ENCODE data around the gene NUDT13.

NUDT13 gene

GRCh38 chr10:73110345-73110849 lies at the start of gene NUDT13:
NUDT13 (plus strand) TSS chr10:73110455; CDS start chr10:73114366, 3,911 bp downstream.
- Mint-ChIP-seq H3K9me3 (peaks cover 9% of the 10 kb centered on the region), H3K4me3 (peak within 1 kb of the TSS; percentile 86), H3K27ac (peak within 1 kb of the TSS; percentile 91), H3K4me1 (peaks cover 15% of the 10 kb centered on the region), H3K36me3 (ENCODE audit: low read depth) (peaks cover 23% of the 10 kb centered on the region), H3K27me3 (no peaks in the 10 kb centered on the region)
- ATAC-seq (peak; percentile 84), DNase-seq (peak; percentile 44)

- ATAC-seq (peak; percentile 84), DNase-seq (no peak)
- Mint-ChIP-seq H3K9me3 (no peaks in the 10 kb centered on the region), H3K4me1 (peaks cover 20% of the 10 kb centered on the region), H3K4me3 (no peak overlapping the region), H3K27me3 (no peaks in the 10 kb centered on the region), H3K36me3 (ENCODE audit: low read depth) (peaks cover 46% of the 10 kb centered on the region), H3K27ac (peak overlapping the region; percentile 81)
Measured at GRCh38 chr10:73060738-73061635, 49.3 kb upstream of the NUDT13 start.

DNA sequence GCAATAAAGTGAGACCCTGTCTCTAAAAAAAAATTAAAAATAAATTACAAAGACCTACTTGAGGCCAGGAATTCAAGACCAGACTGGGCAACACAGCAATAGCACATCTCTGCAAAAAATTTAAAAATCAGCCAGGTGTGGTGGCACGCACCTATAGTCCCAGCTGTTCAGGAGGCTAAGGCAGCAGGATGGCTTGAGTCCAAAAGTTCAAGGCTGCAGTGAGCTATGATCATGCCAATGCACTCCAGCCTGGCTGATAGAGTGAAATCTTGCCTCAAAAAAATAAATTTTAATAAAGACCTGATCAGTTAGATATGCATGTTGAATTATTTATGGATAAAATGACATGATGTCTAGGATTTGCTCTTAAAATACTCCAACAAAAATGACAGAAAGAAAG lies 48.5 kb upstream of the NUDT13 start:
- H3K4me1 Mint-ChIP-seq, result peaks cover 20% of the 10 kb centered on the region
- H3K27ac Mint-ChIP-seq, result peak overlapping the region; percentile 55
- ATAC-seq, result no peak
- no peak overlapping the region for H3K4me3 Mint-ChIP-seq
- H3K9me3 Mint-ChIP-seq, result no peaks in the 10 kb centered on the region
- no peaks in the 10 kb centered on the region for H3K27me3 Mint-ChIP-seq
- peaks cover 46% of the 10 kb centered on the region for H3K36me3 Mint-ChIP-seq (ENCODE audit: low read depth)
- DNase-seq, result no peak

DNA sequence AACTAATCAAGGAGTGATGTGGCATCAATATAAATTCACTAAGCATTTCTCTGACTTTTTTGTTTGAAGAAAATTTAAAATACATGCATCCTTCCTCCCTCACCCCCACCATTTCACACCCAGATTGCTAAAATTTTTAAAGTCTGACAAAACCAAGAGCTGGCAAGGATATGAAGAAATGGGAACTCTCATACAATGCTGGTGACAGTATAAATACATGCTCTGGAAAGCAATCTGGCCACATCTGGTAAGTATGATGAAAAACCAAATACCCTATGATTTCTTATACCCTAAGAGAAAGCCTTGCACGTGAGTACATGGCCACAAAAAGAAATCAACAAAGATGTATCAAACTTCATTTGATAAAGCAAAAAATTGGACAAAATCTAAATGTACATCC lies 44.8 kb upstream of the NUDT13 start:
- H3K36me3 Mint-ChIP-seq (ENCODE audit: low read depth), result peaks cover 34% of the 10 kb centered on the region
- no peak for DNase-seq
- H3K27ac Mint-ChIP-seq, result no peak overlapping the region

DNA sequence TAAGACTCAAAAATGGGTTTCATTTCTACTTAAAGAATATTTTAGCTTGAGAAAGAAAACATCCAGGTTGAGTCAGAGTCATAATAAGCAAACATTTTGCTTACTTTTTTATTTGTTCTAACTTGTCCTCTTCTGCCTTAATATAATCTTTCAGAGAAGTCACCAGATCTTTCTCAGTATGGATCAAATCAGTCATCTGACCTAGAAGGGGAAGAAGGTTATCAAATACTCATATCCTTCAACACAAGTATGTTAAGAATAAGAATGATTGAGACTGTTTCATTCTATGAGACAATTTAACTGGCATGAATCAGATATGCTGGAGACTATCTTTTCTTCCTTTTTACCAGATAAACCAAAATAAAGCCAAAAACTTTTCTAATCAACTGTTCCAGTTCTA lies 36.6 kb upstream of the NUDT13 start:
- H3K9me3 Mint-ChIP-seq, result no peaks in the 10 kb centered on the region
- H3K36me3 Mint-ChIP-seq (ENCODE audit: low read depth), result peaks cover 35% of the 10 kb centered on the region
- H3K4me1 Mint-ChIP-seq, result peaks cover 16% of the 10 kb centered on the region
- no peaks in the 10 kb centered on the region for H3K27me3 Mint-ChIP-seq
- no peak for ATAC-seq
- no peak overlapping the region for H3K27ac Mint-ChIP-seq
- H3K4me3 Mint-ChIP-seq, result no peak overlapping the region
- no peak for DNase-seq

More for the DNA sequence above, 44.8 kb upstream of the NUDT13 start:
- ATAC-seq, result no peak
- no peaks in the 10 kb centered on the region for H3K9me3 Mint-ChIP-seq
- no peaks in the 10 kb centered on the region for H3K27me3 Mint-ChIP-seq
- peaks cover 15% of the 10 kb centered on the region for H3K4me1 Mint-ChIP-seq
- H3K4me3 Mint-ChIP-seq, result no peak overlapping the region

- Mint-ChIP-seq H3K27me3 (no peaks in the 10 kb centered on the region), H3K36me3 (ENCODE audit: low read depth) (peaks cover 27% of the 10 kb centered on the region), H3K27ac (peak overlapping the region; percentile 22), H3K4me3 (no peak overlapping the region), H3K4me1 (peaks cover 16% of the 10 kb centered on the region), H3K9me3 (no peaks in the 10 kb centered on the region)
- DNase-seq (no peak), ATAC-seq (no peak)
Measured at GRCh38 chr10:73075829-73076228, 34.4 kb upstream of the NUDT13 start.

GRCh38 chr10:73076360-73077183 lies 33.7 kb upstream of the NUDT13 start:
- no peaks in the 10 kb centered on the region for H3K9me3 Mint-ChIP-seq
- H3K36me3 Mint-ChIP-seq (ENCODE audit: low read depth), result peaks cover 22% of the 10 kb centered on the region
- no peak for DNase-seq
- no peak overlapping the region for H3K4me3 Mint-ChIP-seq
- H3K27me3 Mint-ChIP-seq, result no peaks in the 10 kb centered on the region
- H3K27ac Mint-ChIP-seq, result peak overlapping the region; percentile 39
- peaks cover 16% of the 10 kb centered on the region for H3K4me1 Mint-ChIP-seq
- no peak for ATAC-seq

DNA sequence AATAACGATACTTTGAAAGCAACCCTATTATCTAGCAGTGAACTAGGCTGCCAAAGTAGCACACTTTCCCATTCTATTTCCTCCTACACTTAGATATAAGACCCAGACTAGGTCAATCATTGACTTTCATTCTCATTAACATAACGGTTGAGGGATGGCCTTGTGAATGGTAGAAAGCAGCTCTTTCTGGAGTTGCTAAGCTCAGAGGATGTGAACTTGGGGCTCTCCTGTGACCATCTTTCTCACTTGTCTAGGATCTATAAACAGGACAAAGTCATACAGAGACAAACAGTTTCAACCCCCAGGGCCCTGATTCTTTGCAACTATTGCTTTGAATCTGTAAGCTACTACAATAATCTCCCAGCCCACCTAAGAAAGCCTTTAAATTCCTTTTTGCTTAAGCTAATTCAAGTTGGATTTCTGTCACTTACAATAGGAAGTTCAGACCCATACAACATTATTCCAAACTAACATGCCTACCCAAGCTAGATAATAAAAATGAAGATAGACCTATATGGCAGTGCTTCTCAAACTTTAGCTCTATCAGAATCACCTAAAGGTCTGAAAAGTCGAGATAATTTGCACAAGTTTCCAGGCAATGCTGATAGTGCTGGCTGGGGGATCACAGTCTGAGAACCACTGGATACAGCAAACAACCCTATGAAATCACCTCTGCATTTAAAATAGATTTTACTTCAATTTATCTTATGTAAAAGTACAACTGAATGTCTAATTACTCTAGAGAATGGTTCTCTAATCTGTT lies 30.3 kb upstream of the NUDT13 start:
- Mint-ChIP-seq H3K4me1 (peaks cover 27% of the 10 kb centered on the region), H3K4me3 (no peak overlapping the region), H3K9me3 (no peaks in the 10 kb centered on the region), H3K36me3 (ENCODE audit: low read depth) (peaks cover 6% of the 10 kb centered on the region), H3K27ac (no peak overlapping the region), H3K27me3 (no peaks in the 10 kb centered on the region)
- DNase-seq (no peak), ATAC-seq (no peak)

DNA sequence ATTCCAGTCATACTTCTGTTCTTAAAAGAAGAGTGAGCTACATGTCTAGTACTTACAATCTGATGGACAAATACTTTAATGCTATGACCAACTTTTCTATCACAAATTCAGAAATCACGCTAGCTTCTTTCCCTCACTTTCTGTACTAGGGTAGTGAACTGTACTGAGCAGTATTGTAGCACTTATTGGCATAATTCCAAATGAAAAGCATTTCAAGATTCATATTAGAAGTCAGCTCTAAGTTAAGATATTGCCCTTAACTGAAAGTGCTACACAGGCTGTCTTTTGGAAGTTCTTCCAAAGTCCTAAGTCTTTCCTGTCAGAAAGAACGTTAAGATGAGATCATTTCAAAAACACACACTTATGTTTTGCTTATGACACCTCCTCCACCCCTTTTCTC lies 27.0 kb upstream of the NUDT13 start:
- Mint-ChIP-seq H3K9me3 (no peaks in the 10 kb centered on the region), H3K27me3 (no peaks in the 10 kb centered on the region), H3K36me3 (ENCODE audit: low read depth) (peaks cover 7% of the 10 kb centered on the region), H3K4me3 (no peak overlapping the region), H3K27ac (no peak overlapping the region), H3K4me1 (peaks cover 16% of the 10 kb centered on the region)
- DNase-seq, result no peak
- no peak for ATAC-seq

GRCh38 chr10:73084209-73084608 lies 26.0 kb upstream of the NUDT13 start:
- no peak overlapping the region for H3K27ac Mint-ChIP-seq
- H3K4me1 Mint-ChIP-seq, result peaks cover 24% of the 10 kb centered on the region
- H3K36me3 Mint-ChIP-seq (ENCODE audit: low read depth), result peaks cover 12% of the 10 kb centered on the region
- H3K9me3 Mint-ChIP-seq, result no peaks in the 10 kb centered on the region
- ATAC-seq, result no peak
- no peak overlapping the region for H3K4me3 Mint-ChIP-seq
- H3K27me3 Mint-ChIP-seq, result no peaks in the 10 kb centered on the region
- no peak for DNase-seq

- peaks cover 17% of the 10 kb centered on the region for H3K36me3 Mint-ChIP-seq (ENCODE audit: low read depth)
- DNase-seq (no peak), ATAC-seq (no peak)
- peaks cover 29% of the 10 kb centered on the region for H3K4me1 Mint-ChIP-seq
- no peak overlapping the region for H3K27ac Mint-ChIP-seq
- H3K4me3 Mint-ChIP-seq, result no peak overlapping the region
- H3K27me3 Mint-ChIP-seq, result no peaks in the 10 kb centered on the region
- no peaks in the 10 kb centered on the region for H3K9me3 Mint-ChIP-seq
Measured at GRCh38 chr10:73086816-73087215, 23.4 kb upstream of the NUDT13 start.

GRCh38 chr10:73088304-73088703 lies 22.0 kb upstream of the NUDT13 start:
- ATAC-seq, result no peak
- H3K4me1 Mint-ChIP-seq, result peaks cover 31% of the 10 kb centered on the region
- no peak overlapping the region for H3K27ac Mint-ChIP-seq
- DNase-seq, result no peak
- peaks cover 21% of the 10 kb centered on the region for H3K36me3 Mint-ChIP-seq (ENCODE audit: low read depth)
- no peaks in the 10 kb centered on the region for H3K9me3 Mint-ChIP-seq
- H3K27me3 Mint-ChIP-seq, result no peaks in the 10 kb centered on the region
- no peak overlapping the region for H3K4me3 Mint-ChIP-seq

GRCh38 chr10:73092830-73093229 lies 17.4 kb upstream of the NUDT13 start:
- H3K4me1 Mint-ChIP-seq, result peaks cover 58% of the 10 kb centered on the region
- ATAC-seq (no peak), DNase-seq (no peak)
- H3K27me3 Mint-ChIP-seq, result no peaks in the 10 kb centered on the region
- H3K4me3 Mint-ChIP-seq, result peak overlapping the region; percentile 35
- no peak overlapping the region for H3K27ac Mint-ChIP-seq
- H3K36me3 Mint-ChIP-seq (ENCODE audit: low read depth), result peaks cover 24% of the 10 kb centered on the region
- no peaks in the 10 kb centered on the region for H3K9me3 Mint-ChIP-seq
